K562 (cell line): Measurements from ENCODE around the gene STRN3. TPM values are rescaled to one million over a fixed set of nuclear protein-coding genes. Genes with fewer than 3 reads are reported as not detected.

ENCODE experiments used
- ATAC-seq: fragments of 200-7000 bp; cut with Tn5 transposase; 3 replicates; pipeline ENCODE4 v1.9.1; 2020; ENCODE audit warnings: moderate library complexity
- BruUV-seq: library from RNA; stranded (reverse); fragments of 400-500 nt; replicated peaks from 2 replicates; lab custom pipeline; 2021; lab: Mats Ljungman, UMichigan
- CTCF ChIA-PET: fragments of 300-600 bp; formaldehyde crosslinking; extraction: SDS; loops from one replicate; lab custom pipeline; 2021; ENCODE audit warnings: low intra/inter-chr PET ratio; lab: Yijun Ruan, JAX
- POLR2A ChIA-PET: fragments of 300-600, 350-650 bp; sonication (Branson Sonifier 250); formaldehyde crosslinking; extraction: SDS; loops from one replicate; lab custom pipeline; 2021; ENCODE audit warnings: antibody characterized with exemption, inconsistent platforms; lab: Yijun Ruan, JAX
- DNase-seq, 4 experiments: peaks; one replicate each; pipeline versions ENCODE4 v3.0.0 to v3.0.0-alpha.2; 2011 to 2018; ENCODE audit warnings: low spot score in 3 of 4, mixed read lengths in 3 of 4; ENCODE audit errors: extremely low read depth in 1 of 4
- FAIRE-seq: peaks from 2 replicates; lab custom pipeline; 2011; peaks lifted over from hg19 to GRCh38; lab: Jason Lieb, UNC
- H2AFZ ChIP-seq: 2 replicates; pipeline ENCODE4 v1.6.0; 2011; ENCODE audit warnings: low read depth, low read length, control low read depth, inconsistent platforms
- H3K27ac ChIP-seq: fragments of 200-600 bp; 3 replicates; pipeline ENCODE4 v1.8.0; 2011; ENCODE audit warnings: low read depth, mild to moderate bottlenecking, control low read depth, inconsistent platforms, low read length, moderate library complexity, mixed read lengths; ENCODE audit errors: extremely low read depth
- H3K27me3 ChIP-seq, 2 experiments: fragments of 300-600 bp in 1 of 2; 2 replicates in 1 of 2; 3 replicates in 1 of 2; pipeline versions ENCODE4 v1.6.0 to v1.8.0; 2011; ENCODE audit warnings: inconsistent platforms in 2 of 2, low read length in 2 of 2, mild to moderate bottlenecking in 1 of 2, mixed read lengths in 1 of 2, moderate library complexity in 1 of 2; ENCODE audit not compliant: control insufficient read depth in 2 of 2, insufficient read depth in 2 of 2
- H3K36me3 ChIP-seq: fragments of 300-600 bp; 3 replicates; pipeline ENCODE4 v1.8.0; 2011; ENCODE audit warnings: mild to moderate bottlenecking, low read length, inconsistent platforms; ENCODE audit not compliant: control insufficient read depth, insufficient read depth
- H3K4me1 ChIP-seq, 2 experiments: fragments of 200-600 bp in 1 of 2; replicated peaks in 1 of 2; 2 replicates in 1 of 2; 3 replicates in 1 of 2; pipeline versions ENCODE4 v1.5.1 to v1.8.0; 2011; ENCODE audit warnings: inconsistent platforms in 2 of 2, low read length in 2 of 2, mild to moderate bottlenecking in 1 of 2, mixed read lengths in 1 of 2, moderate library complexity in 1 of 2; ENCODE audit not compliant: control insufficient read depth in 2 of 2, insufficient read depth in 2 of 2
- H3K4me2 ChIP-seq: 2 replicates; pipeline ENCODE4 v1.6.1; 2011; ENCODE audit warnings: low read length, control low read depth, inconsistent platforms, mixed read lengths; ENCODE audit not compliant: insufficient read depth
- H3K4me3 ChIP-seq: fragments of 200-600 bp; sonication (generic), shearing (Covaris generic); 2 replicates; pipeline ENCODE4 v1.5.1; 2016; ENCODE audit warnings: control low read depth, inconsistent platforms
- H3K79me2 ChIP-seq: fragments of 200-600 bp; 3 replicates; pipeline ENCODE4 v1.8.0; 2011; ENCODE audit warnings: low read length, inconsistent platforms; ENCODE audit not compliant: control insufficient read depth, insufficient read depth
- H3K9ac ChIP-seq, 2 experiments: 2 replicates each; pipeline versions ENCODE4 v1.6.0 to v1.6.1; 2011; ENCODE audit warnings: low read depth in 2 of 2, low read length in 2 of 2, control low read depth in 1 of 2, inconsistent platforms in 1 of 2, mild to moderate bottlenecking in 1 of 2, mixed read lengths in 1 of 2; ENCODE audit not compliant: insufficient read depth in 1 of 2
- H3K9me1 ChIP-seq: one replicate; pipeline ENCODE4 v1.6.0; 2011; ENCODE audit warnings: inconsistent platforms, mild to moderate bottlenecking, low read length, moderate library complexity; ENCODE audit not compliant: control insufficient read depth, insufficient read depth
- H3K9me3 ChIP-seq: replicated peaks from 2 replicates; pipeline ENCODE4 v1.5.1; 2011; ENCODE audit warnings: low read depth, low read length, inconsistent platforms; ENCODE audit not compliant: control insufficient read depth, insufficient read depth
- H4K20me1 ChIP-seq: replicated peaks from 2 replicates; pipeline ENCODE4 v1.6.1; 2011; ENCODE audit warnings: low read length, inconsistent platforms, mixed read lengths; ENCODE audit not compliant: control insufficient read depth, insufficient read depth
- CCAR2 ChIP-seq: fragments of 200-400 bp; formaldehyde crosslinking; IDR thresholded peaks from 2 replicates; pipeline ENCODE4 v1.6.1; 2017; ENCODE audit warnings: mild to moderate bottlenecking, low read depth, low read length
- DIDO1 ChIP-seq: fragments of 450-650 bp; IDR thresholded peaks from 2 replicates; pipeline ENCODE4 v1.6.1; 2016; ENCODE audit warnings: low read depth, missing biosample characterization, missing genetic modification characterization
- GABPA ChIP-seq: fragments of 200-800 bp; sonication (Bioruptor generic); conservative IDR thresholded peaks from 2 replicates; pipeline ENCODE4 v1.6.1; 2016; ENCODE audit warnings: low read depth, missing genetic modification characterization, missing compliant biosample characterization
- HMGN3 ChIP-seq: IDR thresholded peaks from 2 replicates; pipeline ENCODE4 v1.6.1; 2011; ENCODE audit warnings: borderline replicate concordance, low read depth, mild to moderate bottlenecking, mixed read lengths, low read length; ENCODE audit not compliant: insufficient read length; ENCODE audit errors: extremely low read depth
- NFIX ChIP-seq: fragments of 250-450 bp; sonication (Bioruptor Pico); IDR thresholded peaks from 2 replicates; pipeline ENCODE4 v1.4.0; 2020; ENCODE audit warnings: low read depth, mild to moderate bottlenecking, moderate library complexity
- NFRKB ChIP-seq: fragments of 450-650 bp; IDR thresholded peaks from 2 replicates; pipeline ENCODE4 v1.6.1; 2016; ENCODE audit warnings: low read depth
- PHF8 ChIP-seq: fragments of 200-600 bp; sonication (generic); IDR thresholded peaks from 2 replicates; pipeline ENCODE4 v1.6.1; 2012; ENCODE audit warnings: mixed run types, mild to moderate bottlenecking, inconsistent platforms, low read length, moderate library complexity, borderline replicate concordance
- PHTF2 ChIP-seq: fragments of 250-450 bp; sonication (Bioruptor Pico); IDR thresholded peaks from 2 replicates; pipeline ENCODE4 v1.5.0; 2021; ENCODE audit warnings: mild to moderate bottlenecking
- PRPF4 ChIP-seq: fragments of 200-400 bp; formaldehyde crosslinking; IDR thresholded peaks from one replicate; pipeline ENCODE4 v1.6.1; 2017; ENCODE audit warnings: low read length, low read depth, mild to moderate bottlenecking; ENCODE audit not compliant: insufficient read depth, poor library complexity, severe bottlenecking
- SAFB ChIP-seq: fragments of 200-400 bp; formaldehyde crosslinking; IDR thresholded peaks from 2 replicates; pipeline ENCODE4 v1.6.1; 2017; ENCODE audit warnings: low read depth, low read length, borderline replicate concordance
- TAF1 ChIP-seq: IDR thresholded peaks from 2 replicates; pipeline ENCODE4 v1.6.1; 2011; ENCODE audit warnings: mild to moderate bottlenecking, low read length, moderate library complexity; ENCODE audit not compliant: insufficient read depth, control insufficient read depth, severe bottlenecking; ENCODE audit errors: extremely low read depth
- TGIF2 ChIP-seq: sonication (generic); formaldehyde crosslinking; IDR thresholded peaks from 2 replicates; pipeline ENCODE4 v1.8.1; 2022; ENCODE audit warnings: mild to moderate bottlenecking, missing genetic modification reagents, moderate library complexity
- ZFP91 ChIP-seq: sonication (generic); formaldehyde crosslinking; IDR thresholded peaks from 2 replicates; pipeline ENCODE4 v1.8.0; 2022; ENCODE audit warnings: mild to moderate bottlenecking, missing genetic modification reagents
- ZNF146 ChIP-seq: IDR thresholded peaks from one replicate; pipeline ENCODE4 v1.6.1; 2018; ENCODE audit warnings: missing compliant biosample characterization; ENCODE audit not compliant: unreplicated experiment
- ZNF436 ChIP-seq: fragments of 250-450, 450-650 bp; sonication (Bioruptor Pico); formaldehyde crosslinking; IDR thresholded peaks from 2 replicates; pipeline ENCODE4 v1.7.0; 2020; ENCODE audit warnings: mild to moderate bottlenecking
- ZNF655 ChIP-seq: fragments of 250-450 bp; sonication (Bioruptor Pico); IDR thresholded peaks from 2 replicates; pipeline ENCODE4 v1.5.0; 2021
- WGBS: fragments of 100-300 bp; shearing (Covaris generic); methylation state at CpG from one replicate; pipeline ENCODE4 v1.1.6; 2016; ENCODE audit warnings: low coverage, mixed read lengths; ENCODE audit not compliant: insufficient coverage; ENCODE audit errors: missing lambda C conversion rate; 5-methylcytosine and 5-hydroxymethylcytosine counted together
- in situ Hi-C: fragments of 300-500 bp; cut with MboI; formaldehyde crosslinking; loops from 4 replicates; pipeline ENCODE4 v1.15.0; 2018; ENCODE audit warnings: inconsistent platforms, mixed read lengths
- intact Hi-C: fragments of 100-400 bp; cut with micrococcal nuclease; formaldehyde crosslinking; loops from 2 replicates; pipeline ENCODE4 v1.14.2; 2022
- polyA plus RNA-seq, 8 experiments: library from polyadenylated mRNA; depleted of rRNA in 4 of 8; stranded (reverse) in 5 of 8; unstranded in 3 of 8; fragments of >200 nt; fragmentation: Nextera tagmentation in 2 of 8; fragmentation: Illumina TruSeq in 1 of 8; extraction: Ambion mirVana in 2 of 8; extraction: Trizol in 1 of 8; gene quantifications; 2 replicates each; pipeline versions ENCODE4 v1.2.1 to v1.2.3, GENCODE V29; 2011 to 2014; ENCODE audit warnings: inconsistent platforms in 1 of 8, missing spikeins in 1 of 8
- total RNA-seq, 7 experiments: library from RNA; depleted of rRNA in 6 of 7; stranded (reverse); fragments of >200 nt in 6 of 7; fragmentation: Illumina TruSeq in 2 of 7; extraction: Trizol in 2 of 7; gene quantifications; 2 replicates each; pipeline versions ENCODE4 v1.2.1 to v1.2.3, GENCODE V29; 2011 to 2021; ENCODE audit warnings: low replicate concordance in 1 of 7

The STRN3 gene
- total and polyA plus RNA-seq, 9 of the 15 experiments (the other 6 are each of a cell fraction or from before 2014, with no cell fraction given): 5.9 to 29.1 (median 16.0) TPM

- CTCF ChIA-PET: no interaction called here
- no peak for FAIRE-seq
- TF ChIP-seq DIDO1 (tag) (no peak), TGIF2 (CRISPR knock-in tag) (no peak), ZNF436 (CRISPR knock-in tag) (no peak), HMGN3 (no peak), PHTF2 (CRISPR knock-in tag) (no peak), PRPF4 (no peak), CCAR2 (no peak), TAF1 (no peak), NFIX (CRISPR knock-in tag) (no peak), ZNF146 (CRISPR knock-in tag) (no peak), ZNF655 (CRISPR knock-in tag) (no peak), SAFB (no peak), NFRKB (no peak), PHF8 (no peak), ZFP91 (CRISPR knock-in tag) (no peak), GABPA (tag) (no peak)
- TF ChIP-seq, all 486 proteins: peak for 0
- no peak overlapping the region for H3K4me3 ChIP-seq
- intact Hi-C loops (no loop called here), in situ Hi-C loops (no loop called here)
- POLR2A ChIA-PET: no interaction called here
- H3K9me1 ChIP-seq: no peaks in the 10 kb centered on the region
- ATAC-seq (no peak), DNase-seq (no peak)
- no peak overlapping the region for H2AFZ ChIP-seq
- 92% methylated on average over 1 of the region's 2 CpGs for WGBS
- H3K27me3 ChIP-seq: no peaks in the 10 kb centered on the region
- no peak overlapping the region for H3K27ac ChIP-seq
- peaks cover 15% of the 10 kb centered on the region; the same call in 2 of the 3 replicates for H3K79me2 ChIP-seq
- BruUV-seq: no TSS peak
- H4K20me1 ChIP-seq: no peaks in the 10 kb centered on the region
- H3K4me2 ChIP-seq: no peak overlapping the region
- H3K4me1 ChIP-seq: no peaks in the 10 kb centered on the region
- H3K36me3 ChIP-seq: peaks cover 25% of the 10 kb centered on the region; the same call in 1 of the 3 replicates
- H3K9me3 ChIP-seq: no peaks in the 10 kb centered on the region
- no peak overlapping the region for H3K9ac ChIP-seq
Measured at GRCh38 chr14:30925254-30925653, 100.9 kb downstream of the STRN3 start.
